H9 (cell line): ENCODE data around the gene SNRPA1. TPM values are rescaled to one million over a fixed set of nuclear protein-coding genes. Genes with fewer than 3 reads are reported as not detected.
A peak's percentile ranks its signal among the peaks of the same experiment; 100 is the strongest.

Experiments
- DNase-seq: peaks from one replicate; pipeline ENCODE4 v3.0.0-alpha.2; 2017
- H2AFZ ChIP-seq: one replicate; pipeline ENCODE4 v1.6.1; 2013; ENCODE audit warnings: mild to moderate bottlenecking, low read length, control low read depth, moderate library complexity
- H2AK5ac ChIP-seq: 2 replicates; pipeline ENCODE4 v1.6.1; 2013; ENCODE audit warnings: low read length, control low read depth, mixed read lengths; ENCODE audit not compliant: insufficient read length
- H2BK120ac ChIP-seq: one replicate; pipeline ENCODE4 v1.6.1; 2013; ENCODE audit warnings: low read depth, mild to moderate bottlenecking, low read length, control low read depth, inconsistent platforms; ENCODE audit not compliant: poor library complexity, severe bottlenecking
- H2BK12ac ChIP-seq: 2 replicates; pipeline ENCODE4 v1.6.1; 2013; ENCODE audit warnings: low read length, control low read depth, mixed read lengths, low read depth; ENCODE audit not compliant: insufficient read length
- H2BK15ac ChIP-seq: 2 replicates; pipeline ENCODE4 v1.6.1; 2013; ENCODE audit warnings: low read depth, low read length, control low read depth
- H2BK20ac ChIP-seq: one replicate; pipeline ENCODE4 v1.6.1; 2013; ENCODE audit warnings: low read depth, mild to moderate bottlenecking, low read length, control low read depth, inconsistent platforms; ENCODE audit not compliant: poor library complexity, severe bottlenecking
- H2BK5ac ChIP-seq: 2 replicates; pipeline ENCODE4 v1.6.1; 2013; ENCODE audit warnings: low read length, control low read depth, mixed read lengths; ENCODE audit not compliant: insufficient read length
- H3K14ac ChIP-seq: 2 replicates; pipeline ENCODE4 v1.6.1; 2013; ENCODE audit warnings: low read length, control low read depth; ENCODE audit not compliant: insufficient read depth
- H3K18ac ChIP-seq: 2 replicates; pipeline ENCODE4 v1.6.1; 2013; ENCODE audit warnings: low read depth, mild to moderate bottlenecking, mixed read lengths, low read length, control low read depth; ENCODE audit not compliant: insufficient read length
- H3K23ac ChIP-seq: 2 replicates; pipeline ENCODE4 v1.6.1; 2013; ENCODE audit warnings: low read length, control low read depth, mixed read lengths, low read depth; ENCODE audit not compliant: insufficient read length
- H3K23me2 ChIP-seq: 2 replicates; pipeline ENCODE4 v1.6.1; 2013; ENCODE audit warnings: low read depth, mild to moderate bottlenecking, mixed read lengths, low read length, control low read depth; ENCODE audit not compliant: insufficient read length, poor library complexity, severe bottlenecking
- H3K27ac ChIP-seq: 2 replicates; pipeline ENCODE4 v1.5.1; 2013; ENCODE audit warnings: low read length, control low read depth, mixed read lengths, low read depth; ENCODE audit not compliant: insufficient read length
- H3K27me3 ChIP-seq: 2 replicates; pipeline ENCODE4 v1.6.1; 2013; ENCODE audit warnings: low read length, control low read depth, inconsistent platforms; ENCODE audit not compliant: insufficient read depth
- H3K4ac ChIP-seq: 2 replicates; pipeline ENCODE4 v1.6.1; 2013; ENCODE audit warnings: low read depth, mild to moderate bottlenecking, control low read depth, inconsistent platforms, low read length, moderate library complexity
- H3K4me1 ChIP-seq: 2 replicates; pipeline ENCODE4 v1.6.1; 2013; ENCODE audit warnings: low read length, control low read depth, inconsistent platforms; ENCODE audit not compliant: insufficient read depth
- H3K4me2 ChIP-seq: 2 replicates; pipeline ENCODE4 v1.6.1; 2013; ENCODE audit warnings: low read length, control low read depth, mixed read lengths; ENCODE audit not compliant: insufficient read length, insufficient read depth
- H3K56ac ChIP-seq: 2 replicates; pipeline ENCODE4 v1.6.1; 2013; ENCODE audit warnings: low read depth, mild to moderate bottlenecking, mixed read lengths, low read length, control low read depth; ENCODE audit not compliant: insufficient read length
- H3K79me1 ChIP-seq: 2 replicates; pipeline ENCODE4 v1.6.1; 2013; ENCODE audit warnings: low read depth, mild to moderate bottlenecking, moderate library complexity, low read length, control low read depth, inconsistent platforms; ENCODE audit not compliant: insufficient read depth, poor library complexity, severe bottlenecking
- H3K79me2 ChIP-seq: 2 replicates; pipeline ENCODE4 v1.6.1; 2013; ENCODE audit warnings: low read length, control low read depth, inconsistent platforms; ENCODE audit not compliant: insufficient read depth
- H3K9ac ChIP-seq: 2 replicates; pipeline ENCODE4 v1.6.1; 2013; ENCODE audit warnings: low read length, control low read depth, mixed read lengths; ENCODE audit not compliant: insufficient read length; ENCODE audit errors: extremely low read depth
- H3K9me3 ChIP-seq: one replicate; pipeline ENCODE4 v1.6.1; 2013; ENCODE audit warnings: low read depth, low read length, inconsistent platforms; ENCODE audit not compliant: control insufficient read depth
- H3T11ph ChIP-seq: one replicate; pipeline ENCODE4 v1.6.1; 2013; ENCODE audit warnings: mild to moderate bottlenecking, low read length, control low read depth, inconsistent platforms
- H4K20me1 ChIP-seq: one replicate; pipeline ENCODE4 v1.6.1; 2013; ENCODE audit not compliant: control insufficient read depth, insufficient read length, insufficient read depth
- H4K5ac ChIP-seq: 2 replicates; pipeline ENCODE4 v1.6.1; 2013; ENCODE audit warnings: low read depth, mild to moderate bottlenecking, mixed read lengths, low read length, control low read depth; ENCODE audit not compliant: insufficient read length
- H4K8ac ChIP-seq: replicated peaks from 2 replicates; pipeline ENCODE4 v1.6.1; 2013; ENCODE audit warnings: low read length, control low read depth, mixed read lengths, low read depth; ENCODE audit not compliant: insufficient read length
- H4K91ac ChIP-seq: 2 replicates; pipeline ENCODE4 v1.6.1; 2013; ENCODE audit warnings: low read depth, mild to moderate bottlenecking, moderate library complexity, mixed read lengths, low read length, control low read depth; ENCODE audit not compliant: insufficient read length
- H3K27ac Mint-ChIP-seq, 3 experiments: 2 replicates in 2 of 3; 3 replicates in 1 of 3; pipeline ENCODE4 v1.8.0; 2020 to 2021; ENCODE audit warnings: mixed read lengths in 3 of 3, mild to moderate bottlenecking in 1 of 3, moderate library complexity in 1 of 3
- H3K27me3 Mint-ChIP-seq: 2 replicates; pipeline ENCODE4 v1.8.0; 2021; ENCODE audit warnings: low read depth, mild to moderate bottlenecking, moderate library complexity, mixed read lengths
- H3K36me3 Mint-ChIP-seq, 3 experiments: 2 replicates in 2 of 3; 3 replicates in 1 of 3; pipeline ENCODE4 v1.8.0; 2020 to 2021; ENCODE audit warnings: low read depth in 3 of 3, mixed read lengths in 3 of 3; ENCODE audit not compliant: insufficient read depth in 1 of 3
- H3K4me1 Mint-ChIP-seq, 2 experiments: 2 replicates each; pipeline ENCODE4 v1.8.0; 2020; ENCODE audit warnings: mixed read lengths in 2 of 2
- H3K4me3 Mint-ChIP-seq, 2 experiments: 2 replicates in 1 of 2; 3 replicates in 1 of 2; pipeline ENCODE4 v1.8.0; 2020 to 2021; ENCODE audit warnings: mild to moderate bottlenecking in 2 of 2, mixed read lengths in 2 of 2, moderate library complexity in 1 of 2
- H3K9me3 Mint-ChIP-seq, 2 experiments: 2 replicates in 1 of 2; 3 replicates in 1 of 2; pipeline ENCODE4 v1.8.0; 2020; ENCODE audit warnings: mild to moderate bottlenecking in 2 of 2, mixed read lengths in 2 of 2, moderate library complexity in 1 of 2
- CTCF ChIP-seq: fragments of 200-600 bp; sonication (generic); conservative IDR thresholded peaks from 3 replicates; pipeline ENCODE4 v1.8.0; 2021; ENCODE audit warnings: antibody characterized with exemption, mild to moderate bottlenecking
- WGBS: extraction: QIAGEN DNeasy Blood & Tissue Kit; methylation state at CpG from one replicate; pipeline ENCODE4 v1.1.7; 2013; ENCODE audit warnings: missing lambda C conversion rate, low lambda C conversion rate, mixed read lengths; ENCODE audit not compliant: insufficient read length; ENCODE audit errors: extremely low coverage; 5-methylcytosine and 5-hydroxymethylcytosine counted together
- total RNA-seq: library from RNA; stranded (reverse); gene quantifications from 2 replicates; pipeline ENCODE4 v1.2.1, GENCODE V29; 2021

Gene SNRPA1
- total RNA-seq, 1 experiment from 2014 or later, result 145 TPM

DNA sequence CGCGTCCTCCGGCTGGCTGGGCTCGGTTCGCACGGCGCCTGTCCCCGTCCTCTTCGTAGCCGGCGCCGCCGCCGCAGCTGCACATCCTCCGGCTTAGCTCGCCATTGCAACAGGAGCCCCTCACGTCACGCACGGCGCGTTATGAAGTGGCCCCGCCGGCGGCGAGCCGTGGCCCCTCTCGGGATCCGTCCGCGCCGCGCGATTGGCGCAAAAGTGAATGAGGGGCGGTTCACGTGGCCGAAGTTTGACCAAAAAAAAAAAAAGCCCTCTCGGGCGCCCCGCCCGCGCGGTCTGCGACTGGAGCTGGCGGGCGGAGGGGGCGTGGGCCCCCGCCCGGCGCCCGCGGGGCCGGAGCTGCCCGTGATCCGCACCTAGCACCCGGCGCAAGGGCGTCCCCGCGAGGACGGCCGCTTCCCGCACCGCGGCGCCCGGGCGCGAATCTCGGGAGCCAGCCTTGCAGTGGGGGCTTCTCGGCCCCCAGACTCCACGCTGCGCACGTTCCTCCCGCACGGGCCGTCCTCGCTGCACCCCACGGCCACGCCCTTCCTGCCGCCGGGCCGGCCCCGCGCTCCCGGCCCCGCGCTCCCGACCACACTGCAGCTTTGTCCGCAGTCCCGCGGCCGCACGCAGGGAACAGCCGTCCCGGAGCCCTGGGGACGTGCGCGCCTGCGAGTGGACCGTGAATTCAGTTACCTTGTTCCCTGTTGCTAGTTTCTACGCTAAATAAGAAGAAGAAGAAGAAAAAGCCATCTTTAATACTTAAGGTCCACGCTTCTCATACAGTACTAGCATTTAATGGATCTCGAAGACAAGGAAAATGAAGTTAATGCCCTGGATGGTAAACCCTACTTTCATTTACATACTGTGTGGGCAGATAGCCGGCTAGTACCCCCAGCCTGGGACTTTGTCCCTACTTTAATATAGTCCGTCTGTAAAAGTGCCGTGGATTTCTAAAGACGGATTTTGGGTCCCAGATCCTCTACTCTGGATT lies 42.9 kb downstream of the SNRPA1 start, which contains the start of gene CHSY1:
Gene CHSY1, minus strand, starts transcription at position 219 of the 991 bp plus-strand sequence. CDS start 592 bp downstream, outside the sequence.
- Histone ChIP-seq H2BK15ac (no peak within 1 kb of the TSS), H4K20me1 (no peaks in the 10 kb centered on the region), H3K4me2 (peak within 1 kb of the TSS; percentile 88), H2AFZ (no peak within 1 kb of the TSS), H3K9ac (peak within 1 kb of the TSS; percentile 81), H2BK5ac (no peak within 1 kb of the TSS), H3K18ac (peak within 1 kb of the TSS; percentile 67), H3K27me3 (no peaks in the 10 kb centered on the region), H3K23ac (no peak within 1 kb of the TSS), H4K8ac (no peak within 1 kb of the TSS), H3K4ac (no peak within 1 kb of the TSS), H3K79me2 (peaks cover 31% of the 10 kb centered on the region), H3T11ph (no peak within 1 kb of the TSS), H3K27ac (no peak within 1 kb of the TSS), H3K56ac (no peak within 1 kb of the TSS), H2BK12ac (no peak within 1 kb of the TSS), H4K91ac (no peak within 1 kb of the TSS), H2BK20ac (no peak within 1 kb of the TSS), H2AK5ac (no peak within 1 kb of the TSS), H3K23me2 (peaks cover 14% of the 10 kb centered on the region), H3K4me1 (peaks cover 7% of the 10 kb centered on the region; the same call in 1 of the 2 replicates), H4K5ac (no peak within 1 kb of the TSS), H3K9me3 (no peaks in the 10 kb centered on the region), H2BK120ac (no peak within 1 kb of the TSS), H3K79me1 (no peaks in the 10 kb centered on the region), H3K14ac (peak within 1 kb of the TSS; percentile 81)
- H3K4me1 Mint-ChIP-seq, result peaks cover 45 to 58% of the 10 kb centered on the region in 2 experiments
- H3K4me3 Mint-ChIP-seq, result peak within 1 kb of the TSS; percentile 92 to 95
- peaks cover 2% of the 10 kb centered on the region for H3K27me3 Mint-ChIP-seq
- H3K36me3 Mint-ChIP-seq, result peaks cover 3 to 9% (median 5%) of the 10 kb centered on the region in 3 experiments; a peak in 6 of 7 replicates
- peak; percentile 50 for DNase-seq
- no peaks in the 10 kb centered on the region for H3K9me3 Mint-ChIP-seq
- no peak within 1 kb of the TSS for H3K27ac Mint-ChIP-seq
- no CpG with 5 or more reads among the region's 108 CpGs for WGBS
- TF ChIP-seq CTCF, result no peak
